Ishikawa (cell line): ENCODE results near the gene SUCLG2.

Source experiments
- CEBPB ChIP-seq: IDR thresholded peaks from 2 replicates; pipeline ENCODE4 v1.6.1; 2012
- CREB1 ChIP-seq: IDR thresholded peaks from 2 replicates; pipeline ENCODE4 v1.6.1; 2012; ENCODE audit warnings: low read depth
- EGR1 ChIP-seq: IDR thresholded peaks from 2 replicates; pipeline ENCODE4 v1.6.1; 2012
- EP300 ChIP-seq: IDR thresholded peaks from 2 replicates; pipeline ENCODE4 v1.6.1; 2012; ENCODE audit warnings: borderline replicate concordance
- FOXM1 ChIP-seq: IDR thresholded peaks from 2 replicates; pipeline ENCODE4 v1.6.1; 2012; ENCODE audit warnings: low read depth, borderline replicate concordance
- MAX ChIP-seq: IDR thresholded peaks from 2 replicates; pipeline ENCODE4 v1.6.1; 2012
- NFIC ChIP-seq: IDR thresholded peaks from 2 replicates; pipeline ENCODE4 v1.6.1; 2012
- RAD21 ChIP-seq: IDR thresholded peaks from 2 replicates; pipeline ENCODE4 v1.6.1; 2012; ENCODE audit warnings: low read depth
- REST ChIP-seq: IDR thresholded peaks from 2 replicates; pipeline ENCODE4 v1.6.1; 2012; ENCODE audit warnings: low read depth, mild to moderate bottlenecking
- TAF1 ChIP-seq: IDR thresholded peaks from 2 replicates; pipeline ENCODE4 v1.6.1; 2012; ENCODE audit warnings: low read depth, mild to moderate bottlenecking
- TCF12 ChIP-seq: IDR thresholded peaks from 2 replicates; pipeline ENCODE4 v1.6.1; 2012; ENCODE audit warnings: low read depth
- TEAD4 ChIP-seq: IDR thresholded peaks from 2 replicates; pipeline ENCODE4 v1.6.1; 2012
- USF1 ChIP-seq: IDR thresholded peaks from 2 replicates; pipeline ENCODE4 v1.6.1; 2012
- YY1 ChIP-seq: IDR thresholded peaks from 2 replicates; pipeline ENCODE4 v1.6.1; 2012; ENCODE audit warnings: low read depth
- ZBTB7A ChIP-seq: IDR thresholded peaks from 2 replicates; pipeline ENCODE4 v1.6.1; 2012; ENCODE audit warnings: low read depth

Gene SUCLG2

GRCh38 chr3:67458896-67459530 lies 195.4 kb downstream of the SUCLG2 start:
- TF ChIP-seq USF1 (no peak), TEAD4 (no peak), EP300 (no peak), YY1 (no peak), MAX (no peak), REST (no peak), CEBPB (no peak), CREB1 (no peak), ZBTB7A (no peak)

GRCh38 chr3:67458408-67458807 lies 196.0 kb downstream of the SUCLG2 start:
- TF ChIP-seq REST (no peak), CEBPB (no peak), YY1 (no peak), MAX (no peak), NFIC (no peak), RAD21 (no peak), EGR1 (no peak), CREB1 (no peak), EP300 (no peak), TAF1 (no peak), USF1 (no peak), TEAD4 (no peak), ZBTB7A (no peak), FOXM1 (no peak), TCF12 (no peak)

GRCh38 chr3:67453628-67454027 lies 200.8 kb downstream of the SUCLG2 start:
- no peak for TF ChIP-seq NFIC
- no peak for TF ChIP-seq CEBPB
- no peak for TF ChIP-seq FOXM1
- no peak for TF ChIP-seq TAF1
- no peak for TF ChIP-seq REST
- no peak for TF ChIP-seq EGR1
- no peak for TF ChIP-seq EP300
- no peak for TF ChIP-seq TCF12
- no peak for TF ChIP-seq ZBTB7A
- no peak for TF ChIP-seq CREB1
- TF ChIP-seq YY1 = no peak

GRCh38 chr3:67450153-67450552 lies 204.3 kb downstream of the SUCLG2 start:
- TF ChIP-seq ZBTB7A (no peak), FOXM1 (no peak), EP300 (no peak), YY1 (no peak), REST (no peak), EGR1 (no peak), CEBPB (no peak), TEAD4 (no peak), MAX (no peak), CREB1 (no peak), TAF1 (no peak), TCF12 (no peak), USF1 (no peak), NFIC (no peak), RAD21 (no peak)
